ENCODE measurements around the gene ACHE.

DNA sequence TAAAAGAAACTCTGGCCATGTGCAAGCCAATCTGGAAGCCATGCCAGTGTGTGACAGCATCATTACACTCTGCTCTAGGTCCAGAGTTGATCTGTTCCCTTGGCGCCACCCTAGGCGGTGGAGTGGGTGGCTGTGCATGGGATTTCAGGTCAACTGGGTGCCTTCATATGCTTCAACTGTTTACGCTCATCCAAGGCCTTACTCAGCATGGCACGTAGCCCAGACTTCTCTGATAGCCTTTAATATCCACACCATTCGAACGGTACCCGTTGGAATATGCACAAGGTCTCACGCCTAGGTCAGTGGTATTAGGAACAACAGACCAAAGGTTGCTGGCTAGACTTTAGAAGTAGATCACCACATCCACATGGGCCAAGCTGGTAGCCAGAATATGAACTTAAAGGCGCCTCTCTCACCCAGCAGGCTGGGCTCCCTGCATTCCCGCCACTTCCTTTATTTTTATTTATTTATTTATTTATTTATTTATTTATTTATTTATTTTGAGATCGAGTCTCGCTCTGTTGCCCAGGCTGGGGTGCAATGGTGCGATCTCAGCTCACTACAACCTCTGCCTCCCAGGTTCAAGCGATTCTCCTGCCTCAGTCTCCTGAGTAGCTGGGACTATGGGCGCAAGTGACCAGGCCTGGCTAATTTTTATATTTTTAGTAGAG lies 18.7 kb upstream of the ACHE start:
- TF ChIP-seq, protein P1, sequence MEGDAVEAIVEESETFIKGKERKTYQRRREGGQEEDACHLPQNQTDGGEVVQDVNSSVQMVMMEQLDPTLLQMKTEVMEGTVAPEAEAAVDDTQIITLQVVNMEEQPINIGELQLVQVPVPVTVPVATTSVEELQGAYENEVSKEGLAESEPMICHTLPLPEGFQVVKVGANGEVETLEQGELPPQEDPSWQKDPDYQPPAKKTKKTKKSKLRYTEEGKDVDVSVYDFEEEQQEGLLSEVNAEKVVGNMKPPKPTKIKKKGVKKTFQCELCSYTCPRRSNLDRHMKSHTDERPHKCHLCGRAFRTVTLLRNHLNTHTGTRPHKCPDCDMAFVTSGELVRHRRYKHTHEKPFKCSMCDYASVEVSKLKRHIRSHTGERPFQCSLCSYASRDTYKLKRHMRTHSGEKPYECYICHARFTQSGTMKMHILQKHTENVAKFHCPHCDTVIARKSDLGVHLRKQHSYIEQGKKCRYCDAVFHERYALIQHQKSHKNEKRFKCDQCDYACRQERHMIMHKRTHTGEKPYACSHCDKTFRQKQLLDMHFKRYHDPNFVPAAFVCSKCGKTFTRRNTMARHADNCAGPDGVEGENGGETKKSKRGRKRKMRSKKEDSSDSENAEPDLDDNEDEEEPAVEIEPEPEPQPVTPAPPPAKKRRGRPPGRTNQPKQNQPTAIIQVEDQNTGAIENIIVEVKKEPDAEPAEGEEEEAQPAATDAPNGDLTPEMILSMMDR (IDR thresholded peaks at IDR 0.05), result no peak
- TF ChIP-seq POLR2A (IDR thresholded peaks at IDR 0.05) (no peak), POLR2AphosphoS5 (IDR thresholded peaks at IDR 0.05) (no peak)
